Stimulated activated naive B cell treated with anti-CD40 and anti-IgM and Interleukin-4, amounts not matched to agents 10 μg/mL and 1 μg/mL and 100 μg/mL, for 72 hours (primary cell): Measurements from ENCODE around the gene OBSCN.

Source experiments
- ATAC-seq, 2 donors: fragments of 150-1000 bp; cut with Tn5 transposase; replicated peaks; 2 replicates each; pipeline ENCODE4 v1.10.0; 2021; ENCODE audit warnings: moderate library complexity in 1 of 2
- DNase-seq: peaks from one replicate; pipeline ENCODE4 v3.0.0; 2021
- H3K27ac Mint-ChIP-seq: one replicate; pipeline ENCODE4 v1.8.0; 2022; ENCODE audit warnings: mild to moderate bottlenecking, mixed read lengths
- H3K27me3 Mint-ChIP-seq, 2 donors: one replicate each; pipeline ENCODE4 v1.8.0; 2022; ENCODE audit warnings: mixed read lengths in 2 of 2
- H3K36me3 Mint-ChIP-seq, 2 donors: one replicate each; pipeline ENCODE4 v1.8.0; 2022; ENCODE audit warnings: mixed read lengths in 2 of 2, mild to moderate bottlenecking in 1 of 2
- H3K4me1 Mint-ChIP-seq, 2 donors: one replicate each; pipeline ENCODE4 v1.8.0; 2022; ENCODE audit warnings: mixed read lengths in 2 of 2, mild to moderate bottlenecking in 1 of 2
- H3K4me3 Mint-ChIP-seq, 2 donors: one replicate each; pipeline ENCODE4 v1.8.0; 2022; ENCODE audit warnings: mild to moderate bottlenecking in 2 of 2, mixed read lengths in 2 of 2, moderate library complexity in 1 of 2
- H3K9me3 Mint-ChIP-seq, 2 donors: one replicate each; pipeline ENCODE4 v1.8.0; 2022; ENCODE audit warnings: mixed read lengths in 2 of 2, mild to moderate bottlenecking in 1 of 2

Gene OBSCN

GRCh38 chr1:228366062-228366865 is 158.4 kb downstream of the OBSCN start:
- H3K27ac Mint-ChIP-seq = no peak overlapping the region
- no peaks in the 10 kb centered on the region for H3K36me3 Mint-ChIP-seq
- DNase-seq (no peak), ATAC-seq (no peak)
- no peaks in the 10 kb centered on the region for H3K9me3 Mint-ChIP-seq
- peaks cover 0 to 4% of the 10 kb centered on the region in 2 donors for H3K27me3 Mint-ChIP-seq
- H3K4me3 Mint-ChIP-seq = no peak overlapping the region
- H3K4me1 Mint-ChIP-seq = no peaks in the 10 kb centered on the region

- Mint-ChIP-seq H3K4me3 (no peak overlapping the region), H3K36me3 (no peaks in the 10 kb centered on the region), H3K9me3 (no peaks in the 10 kb centered on the region), H3K27ac (no peak overlapping the region), H3K27me3 (peaks cover 0 to 4% of the 10 kb centered on the region in 2 donors), H3K4me1 (no peaks in the 10 kb centered on the region)
- ATAC-seq (no peak), DNase-seq (no peak)
These were observed 159.3 kb downstream of the OBSCN start for GRCh38 chr1:228366866-228367741.

- H3K9me3 Mint-ChIP-seq = no peaks in the 10 kb centered on the region
- H3K4me3 Mint-ChIP-seq = no peak overlapping the region
- ATAC-seq (no peak), DNase-seq (no peak)
- peaks cover 0 to 4% of the 10 kb centered on the region in 2 donors for H3K27me3 Mint-ChIP-seq
- no peaks in the 10 kb centered on the region for H3K4me1 Mint-ChIP-seq
- H3K27ac Mint-ChIP-seq = no peak overlapping the region
- H3K36me3 Mint-ChIP-seq = no peaks in the 10 kb centered on the region
These were observed 160.3 kb downstream of the OBSCN start for GRCh38 chr1:228367798-228368791.

GRCh38 chr1:228368801-228369607 is 161.2 kb downstream of the OBSCN start:
- no peak overlapping the region for H3K27ac Mint-ChIP-seq
- H3K36me3 Mint-ChIP-seq = no peaks in the 10 kb centered on the region
- H3K4me1 Mint-ChIP-seq = no peaks in the 10 kb centered on the region
- no peaks in the 10 kb centered on the region for H3K9me3 Mint-ChIP-seq
- no peak overlapping the region for H3K4me3 Mint-ChIP-seq
- no peak for DNase-seq
- H3K27me3 Mint-ChIP-seq = peaks cover 0 to 4% of the 10 kb centered on the region in 2 donors
- ATAC-seq = no peak

- DNase-seq (no peak), ATAC-seq (no peak)
- Mint-ChIP-seq H3K27me3 (no peaks in the 10 kb centered on the region), H3K9me3 (no peaks in the 10 kb centered on the region), H3K36me3 (no peaks in the 10 kb centered on the region), H3K4me1 (no peaks in the 10 kb centered on the region), H3K4me3 (no peak overlapping the region), H3K27ac (no peak overlapping the region)
These were observed 162.0 kb downstream of the OBSCN start for GRCh38 chr1:228369608-228370438.

GRCh38 chr1:228370439-228370940 is 162.6 kb downstream of the OBSCN start:
- H3K27me3 Mint-ChIP-seq = no peaks in the 10 kb centered on the region
- H3K36me3 Mint-ChIP-seq = no peaks in the 10 kb centered on the region
- ATAC-seq = no peak
- no peak overlapping the region for H3K4me3 Mint-ChIP-seq
- no peak overlapping the region for H3K27ac Mint-ChIP-seq
- no peaks in the 10 kb centered on the region for H3K9me3 Mint-ChIP-seq
- H3K4me1 Mint-ChIP-seq = no peaks in the 10 kb centered on the region
- no peak for DNase-seq

- Mint-ChIP-seq H3K9me3 (no peaks in the 10 kb centered on the region), H3K27me3 (peaks cover 3 to 4% of the 10 kb centered on the region in 2 donors), H3K4me1 (no peaks in the 10 kb centered on the region), H3K36me3 (no peaks in the 10 kb centered on the region), H3K4me3 (no peak overlapping the region), H3K27ac (no peak overlapping the region)
- no peak for DNase-seq
- no peak for ATAC-seq
These were observed 163.3 kb downstream of the OBSCN start for GRCh38 chr1:228370941-228371740.

- Mint-ChIP-seq H3K4me3 (no peak overlapping the region), H3K9me3 (no peaks in the 10 kb centered on the region), H3K36me3 (no peaks in the 10 kb centered on the region), H3K4me1 (no peaks in the 10 kb centered on the region), H3K27me3 (peaks cover 6 to 9% of the 10 kb centered on the region in 2 donors), H3K27ac (no peak overlapping the region)
- ATAC-seq = no peak
- no peak for DNase-seq
These were observed 163.9 kb downstream of the OBSCN start for GRCh38 chr1:228371741-228372182.

- Mint-ChIP-seq H3K27me3 (peaks cover 8 to 11% of the 10 kb centered on the region in 2 donors), H3K4me3 (no peak overlapping the region), H3K4me1 (no peaks in the 10 kb centered on the region), H3K27ac (no peak overlapping the region), H3K9me3 (no peaks in the 10 kb centered on the region), H3K36me3 (no peaks in the 10 kb centered on the region)
- ATAC-seq = no peak
- DNase-seq = no peak
These were observed 164.5 kb downstream of the OBSCN start for GRCh38 chr1:228372183-228373003.

- Mint-ChIP-seq H3K9me3 (no peaks in the 10 kb centered on the region), H3K4me1 (peaks cover 0 to 2% of the 10 kb centered on the region in 2 donors), H3K4me3 (no peak overlapping the region), H3K27ac (no peak overlapping the region), H3K36me3 (no peaks in the 10 kb centered on the region), H3K27me3 (peaks cover 13 to 17% of the 10 kb centered on the region in 2 donors)
- no peak for DNase-seq
- ATAC-seq = no peak
These were observed 165.3 kb downstream of the OBSCN start for GRCh38 chr1:228373004-228373680.
